ENCODE results near the gene OPN3.
"Not testable (repeated sequence)": the region's sequence is repeated elsewhere in the genome, so short reads cannot be mapped to it uniquely, and the experiment has no call there.

Gene OPN3

GRCh38 chr1:241659016-241659415, 18.8 kb upstream of the OPN3 start:
- H3K4me3 ChIP-seq (ENCODE audit: control insufficient read depth in 1 of 7, extremely low read depth in 1 of 7, insufficient read depth in 4 of 7, low read depth in 2 of 7, low read length in 6 of 7); POLR2A ChIA-PET; H3K27ac ChIP-seq (ENCODE audit: insufficient read depth in 1 of 2, low read depth in 1 of 2, low read length in 2 of 2, poor library complexity in 1 of 2, severe bottlenecking in 2 of 2); H3K4me1 ChIP-seq (ENCODE audit: control extremely low read depth in 1 of 4, control insufficient read depth in 4 of 4, insufficient read depth in 4 of 4, low read length in 3 of 4); H3K36me3 ChIP-seq (ENCODE audit: control insufficient read depth in 4 of 4, insufficient read depth in 4 of 4, low read length in 3 of 4); H3K9me3 ChIP-seq (ENCODE audit: control extremely low read depth in 1 of 5, control insufficient read depth in 4 of 5, insufficient read depth in 2 of 5, low read depth in 1 of 5, low read length in 4 of 5); DNase-seq; H3K27me3 ChIP-seq (replicated peaks in 2 of 5; ENCODE audit: control insufficient read depth in 4 of 5, insufficient read depth in 5 of 5, low read length in 4 of 5); CTCF ChIA-PET: not testable (repeated sequence)
- no CpG with 5 or more reads among the region's 2 CpGs for WGBS (ENCODE audit: insufficient coverage)

DNA sequence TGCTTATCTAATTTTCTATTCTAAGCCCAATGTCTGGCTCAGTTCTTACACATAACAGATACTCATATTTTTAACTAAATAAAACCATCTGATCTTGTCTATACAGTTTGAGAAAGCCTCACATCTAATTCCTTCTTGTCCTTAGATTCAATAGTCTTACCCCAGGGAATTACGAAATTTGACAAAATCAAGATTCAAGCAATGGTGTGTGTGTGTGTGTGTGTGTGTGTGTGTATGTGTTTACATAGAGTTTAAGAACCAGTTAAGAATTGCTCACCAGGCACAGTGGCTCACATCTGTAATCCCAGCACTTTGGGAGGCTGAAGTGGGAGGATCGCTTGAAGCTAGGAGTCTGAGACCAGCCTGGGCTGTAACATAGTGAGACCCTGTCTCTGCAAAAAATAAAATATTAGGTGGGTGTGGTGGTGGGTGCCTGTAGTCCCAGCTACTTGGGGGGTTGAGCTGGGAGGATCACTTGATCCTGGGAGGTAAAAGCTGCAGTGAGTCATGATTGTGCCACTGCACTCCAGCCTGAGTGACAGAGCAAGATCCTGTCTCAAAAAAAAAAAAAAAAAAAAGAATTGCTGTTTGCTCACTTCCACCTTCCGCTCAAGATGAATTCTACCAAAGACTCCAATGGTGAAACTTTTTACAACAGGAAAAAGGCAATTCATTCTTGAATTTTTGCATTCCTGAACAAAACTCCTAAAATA, 18.1 kb upstream of the OPN3 start:
- WGBS (ENCODE audit: insufficient coverage) = 100% methylated on average over 2 of the region's 3 CpGs
- no peaks in the 10 kb centered on the region for H3K4me1 ChIP-seq (ENCODE audit: control extremely low read depth in 1 of 4, control insufficient read depth in 4 of 4, insufficient read depth in 4 of 4, low read length in 3 of 4)
- no peak overlapping the region for H3K27ac ChIP-seq (ENCODE audit: insufficient read depth in 1 of 2, low read depth in 1 of 2, low read length in 2 of 2, poor library complexity in 1 of 2, severe bottlenecking in 2 of 2)
- H3K27me3 ChIP-seq (replicated peaks in 2 of 5; ENCODE audit: control insufficient read depth in 4 of 5, insufficient read depth in 5 of 5, low read length in 4 of 5) = peaks cover 0 to 3% (median 0%) of the 10 kb centered on the region in 5 experiments
- H3K36me3 ChIP-seq (ENCODE audit: control insufficient read depth in 4 of 4, insufficient read depth in 4 of 4, low read length in 3 of 4) = no peaks in the 10 kb centered on the region
- CTCF ChIA-PET = no interaction called here
- POLR2A ChIA-PET = no interaction called here
- no peak overlapping the region for H3K4me3 ChIP-seq (ENCODE audit: control insufficient read depth in 1 of 7, extremely low read depth in 1 of 7, insufficient read depth in 4 of 7, low read depth in 2 of 7, low read length in 6 of 7)
- H3K9me3 ChIP-seq (ENCODE audit: control extremely low read depth in 1 of 5, control insufficient read depth in 4 of 5, insufficient read depth in 2 of 5, low read depth in 1 of 5, low read length in 4 of 5) = no peaks in the 10 kb centered on the region
- no peak for DNase-seq

DNA sequence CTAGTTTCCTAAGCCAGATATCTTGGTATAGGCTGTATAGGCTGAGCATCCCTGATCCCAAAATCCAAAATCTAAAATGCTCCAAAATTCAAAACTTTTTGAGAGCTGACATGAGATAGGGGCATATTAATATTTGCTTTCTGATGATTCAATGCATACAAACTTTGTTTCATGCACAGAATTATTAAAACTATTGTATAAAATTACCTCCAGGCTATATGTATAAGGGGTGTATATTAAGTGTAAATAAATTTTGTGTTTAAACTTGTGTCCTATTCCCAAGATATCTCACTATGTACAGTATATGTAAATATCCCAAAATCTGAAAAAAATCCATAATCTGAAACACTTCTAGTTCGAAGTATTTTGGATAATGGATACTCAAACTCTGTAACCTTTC, 14.5 kb upstream of the OPN3 start:
- no peaks in the 10 kb centered on the region for H3K9me3 ChIP-seq (ENCODE audit: control extremely low read depth in 1 of 5, control insufficient read depth in 4 of 5, insufficient read depth in 2 of 5, low read depth in 1 of 5, low read length in 4 of 5)
- no peak overlapping the region for H3K27ac ChIP-seq (ENCODE audit: insufficient read depth in 1 of 2, low read depth in 1 of 2, low read length in 2 of 2, poor library complexity in 1 of 2, severe bottlenecking in 2 of 2)
- H3K27me3 ChIP-seq (replicated peaks in 2 of 5; ENCODE audit: control insufficient read depth in 4 of 5, insufficient read depth in 5 of 5, low read length in 4 of 5) = peaks cover 0 to 6% (median 0%) of the 10 kb centered on the region in 5 experiments
- DNase-seq = no peak
- no peaks in the 10 kb centered on the region for H3K4me1 ChIP-seq (ENCODE audit: control extremely low read depth in 1 of 4, control insufficient read depth in 4 of 4, insufficient read depth in 4 of 4, low read length in 3 of 4)
- no peak overlapping the region for H3K4me3 ChIP-seq (ENCODE audit: control insufficient read depth in 1 of 7, extremely low read depth in 1 of 7, insufficient read depth in 4 of 7, low read depth in 2 of 7, low read length in 6 of 7)
- CTCF ChIA-PET = interaction anchor here (1.9 kb wide), 1 partner anchor 12 kb away, joined by 4 read pairs; no protein-coding TSS in a partner anchor
- POLR2A ChIA-PET = no interaction called here
- WGBS (ENCODE audit: insufficient coverage) = 100% methylated on average over 1 of the region's 1 CpG
- H3K36me3 ChIP-seq (ENCODE audit: control insufficient read depth in 4 of 4, insufficient read depth in 4 of 4, low read length in 3 of 4) = no peaks in the 10 kb centered on the region

DNA sequence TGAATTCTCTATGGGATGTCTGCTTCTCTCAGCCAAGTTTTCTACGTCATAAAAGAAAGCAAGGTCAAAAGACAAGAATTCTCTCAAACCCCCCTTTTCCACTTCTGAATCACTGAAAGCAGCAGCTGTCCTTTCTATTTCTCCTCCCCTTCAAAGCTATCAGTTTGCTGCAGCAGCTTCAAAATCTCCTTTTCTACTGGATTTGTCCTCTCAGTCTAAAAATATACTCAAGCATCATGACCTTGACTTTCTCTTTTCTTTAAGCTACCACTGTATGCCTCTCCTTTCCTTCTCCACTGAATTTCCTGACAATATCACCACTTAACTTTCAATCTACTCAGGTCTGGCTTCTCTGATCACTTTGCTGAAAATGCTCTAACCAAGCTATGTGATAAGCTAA, 13.8 kb upstream of the OPN3 start:
- 100% methylated on average over 1 of the region's 1 CpG for WGBS (ENCODE audit: insufficient coverage)
- H3K4me1 ChIP-seq (ENCODE audit: control extremely low read depth in 1 of 4, control insufficient read depth in 4 of 4, insufficient read depth in 4 of 4, low read length in 3 of 4) = no peaks in the 10 kb centered on the region
- H3K4me3 ChIP-seq (ENCODE audit: control insufficient read depth in 1 of 7, extremely low read depth in 1 of 7, insufficient read depth in 4 of 7, low read depth in 2 of 7, low read length in 6 of 7) = no peak overlapping the region
- ChIA-PET CTCF (interaction anchor here (1.9 kb wide), 1 partner anchor 12 kb away, joined by 4 read pairs; no protein-coding TSS in a partner anchor), POLR2A (no interaction called here)
- no peak for DNase-seq
- H3K9me3 ChIP-seq (ENCODE audit: control extremely low read depth in 1 of 5, control insufficient read depth in 4 of 5, insufficient read depth in 2 of 5, low read depth in 1 of 5, low read length in 4 of 5) = no peaks in the 10 kb centered on the region
- H3K27me3 ChIP-seq (replicated peaks in 2 of 5; ENCODE audit: control insufficient read depth in 4 of 5, insufficient read depth in 5 of 5, low read length in 4 of 5) = peaks cover 0 to 6% (median 0%) of the 10 kb centered on the region in 5 experiments
- H3K27ac ChIP-seq (ENCODE audit: insufficient read depth in 1 of 2, low read depth in 1 of 2, low read length in 2 of 2, poor library complexity in 1 of 2, severe bottlenecking in 2 of 2) = no peak overlapping the region
- H3K36me3 ChIP-seq (ENCODE audit: control insufficient read depth in 4 of 4, insufficient read depth in 4 of 4, low read length in 3 of 4) = no peaks in the 10 kb centered on the region

DNA sequence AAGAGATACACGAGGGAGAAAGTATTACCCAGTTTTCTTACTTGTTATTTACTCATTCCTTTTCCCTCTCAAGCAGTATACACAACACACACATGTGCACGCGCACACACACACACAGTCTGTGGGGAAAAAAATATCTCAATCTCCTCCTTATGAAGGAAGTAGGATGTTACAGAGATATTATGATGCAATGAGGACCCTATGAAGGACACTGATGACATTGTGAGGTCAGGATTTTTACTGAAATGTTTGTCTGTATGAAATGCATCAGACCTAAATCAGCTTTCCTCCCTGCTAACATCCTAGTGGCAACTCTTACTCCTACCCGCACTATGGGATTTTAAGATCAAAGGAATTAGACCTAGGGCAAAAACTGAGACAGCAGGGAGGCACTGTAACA, 11.8 kb upstream of the OPN3 start, which contains the start of gene WDR64:
WDR64 (plus strand) TSS at position 270 of the 400 bp plus-strand sequence. CDS start 204 bp downstream, outside the sequence.
- CTCF ChIA-PET = no interaction called here
- POLR2A ChIA-PET = no interaction called here
- no peaks in the 10 kb centered on the region for H3K9me3 ChIP-seq (ENCODE audit: control extremely low read depth in 1 of 5, control insufficient read depth in 4 of 5, insufficient read depth in 2 of 5, low read depth in 1 of 5, low read length in 4 of 5)
- no peak within 1 kb of the TSS for H3K27ac ChIP-seq (ENCODE audit: insufficient read depth in 1 of 2, low read depth in 1 of 2, low read length in 2 of 2, poor library complexity in 1 of 2, severe bottlenecking in 2 of 2)
- no peak within 1 kb of the TSS for H3K4me3 ChIP-seq (ENCODE audit: control insufficient read depth in 1 of 7, extremely low read depth in 1 of 7, insufficient read depth in 4 of 7, low read depth in 2 of 7, low read length in 6 of 7)
- H3K36me3 ChIP-seq (ENCODE audit: control insufficient read depth in 4 of 4, insufficient read depth in 4 of 4, low read length in 3 of 4) = no peaks in the 10 kb centered on the region
- no peaks in the 10 kb centered on the region for H3K4me1 ChIP-seq (ENCODE audit: control extremely low read depth in 1 of 4, control insufficient read depth in 4 of 4, insufficient read depth in 4 of 4, low read length in 3 of 4)
- no peak for DNase-seq
- no CpG with 5 or more reads among the region's 4 CpGs for WGBS (ENCODE audit: insufficient coverage)
- peaks cover 0 to 6% (median 0%) of the 10 kb centered on the region in 5 experiments for H3K27me3 ChIP-seq (replicated peaks in 2 of 5; ENCODE audit: control insufficient read depth in 4 of 5, insufficient read depth in 5 of 5, low read length in 4 of 5)

GRCh38 chr1:241648159-241648558, 8.0 kb upstream of the OPN3 start:
- Histone ChIP-seq H3K27me3 (replicated peaks in 2 of 5; ENCODE audit: control insufficient read depth in 4 of 5, insufficient read depth in 5 of 5, low read length in 4 of 5) (peaks cover 0 to 3% (median 0%) of the 10 kb centered on the region in 5 experiments), H3K9me3 (ENCODE audit: control extremely low read depth in 1 of 5, control insufficient read depth in 4 of 5, insufficient read depth in 2 of 5, low read depth in 1 of 5, low read length in 4 of 5) (peaks cover 0 to 1% (median 0%) of the 10 kb centered on the region in 5 experiments), H3K36me3 (ENCODE audit: control insufficient read depth in 4 of 4, insufficient read depth in 4 of 4, low read length in 3 of 4) (no peaks in the 10 kb centered on the region), H3K4me3 (ENCODE audit: control insufficient read depth in 1 of 7, extremely low read depth in 1 of 7, insufficient read depth in 4 of 7, low read depth in 2 of 7, low read length in 6 of 7) (no peak overlapping the region), H3K27ac (ENCODE audit: insufficient read depth in 1 of 2, low read depth in 1 of 2, low read length in 2 of 2, poor library complexity in 1 of 2, severe bottlenecking in 2 of 2) (no peak overlapping the region), H3K4me1 (ENCODE audit: control extremely low read depth in 1 of 4, control insufficient read depth in 4 of 4, insufficient read depth in 4 of 4, low read length in 3 of 4) (no peaks in the 10 kb centered on the region)
- WGBS (ENCODE audit: insufficient coverage) = 100% methylated on average over 1 of the region's 1 CpG
- no peak for DNase-seq
- POLR2A ChIA-PET = no interaction called here
- CTCF ChIA-PET = no interaction called here

- WGBS (ENCODE audit: insufficient coverage) = 100% methylated on average over 1 of the region's 1 CpG
- DNase-seq = no peak
- CTCF ChIA-PET = no interaction called here
Measured at GRCh38 chr1:241647658-241648057, 7.5 kb upstream of the OPN3 start.

More at GRCh38 chr1:241647658-241648057, 7.5 kb upstream of the OPN3 start:
- Histone ChIP-seq H3K4me1 (ENCODE audit: control extremely low read depth in 1 of 4, control insufficient read depth in 4 of 4, insufficient read depth in 4 of 4, low read length in 3 of 4) (no peaks in the 10 kb centered on the region), H3K36me3 (ENCODE audit: control insufficient read depth in 4 of 4, insufficient read depth in 4 of 4, low read length in 3 of 4) (no peaks in the 10 kb centered on the region), H3K27ac (ENCODE audit: insufficient read depth in 1 of 2, low read depth in 1 of 2, low read length in 2 of 2, poor library complexity in 1 of 2, severe bottlenecking in 2 of 2) (no peak overlapping the region), H3K4me3 (ENCODE audit: control insufficient read depth in 1 of 7, extremely low read depth in 1 of 7, insufficient read depth in 4 of 7, low read depth in 2 of 7, low read length in 6 of 7) (no peak overlapping the region), H3K9me3 (ENCODE audit: control extremely low read depth in 1 of 5, control insufficient read depth in 4 of 5, insufficient read depth in 2 of 5, low read depth in 1 of 5, low read length in 4 of 5) (peaks cover 0 to 3% (median 0%) of the 10 kb centered on the region in 5 experiments), H3K27me3 (replicated peaks in 2 of 5; ENCODE audit: control insufficient read depth in 4 of 5, insufficient read depth in 5 of 5, low read length in 4 of 5) (peaks cover 0 to 3% (median 0%) of the 10 kb centered on the region in 5 experiments)
- POLR2A ChIA-PET = no interaction called here
